ENCODE data around the gene RMP24.
"Not testable (repeated sequence)": the region's sequence is repeated elsewhere in the genome, so short reads cannot be mapped to it uniquely, and the experiment has no call there.

The RMP24 gene

DNA sequence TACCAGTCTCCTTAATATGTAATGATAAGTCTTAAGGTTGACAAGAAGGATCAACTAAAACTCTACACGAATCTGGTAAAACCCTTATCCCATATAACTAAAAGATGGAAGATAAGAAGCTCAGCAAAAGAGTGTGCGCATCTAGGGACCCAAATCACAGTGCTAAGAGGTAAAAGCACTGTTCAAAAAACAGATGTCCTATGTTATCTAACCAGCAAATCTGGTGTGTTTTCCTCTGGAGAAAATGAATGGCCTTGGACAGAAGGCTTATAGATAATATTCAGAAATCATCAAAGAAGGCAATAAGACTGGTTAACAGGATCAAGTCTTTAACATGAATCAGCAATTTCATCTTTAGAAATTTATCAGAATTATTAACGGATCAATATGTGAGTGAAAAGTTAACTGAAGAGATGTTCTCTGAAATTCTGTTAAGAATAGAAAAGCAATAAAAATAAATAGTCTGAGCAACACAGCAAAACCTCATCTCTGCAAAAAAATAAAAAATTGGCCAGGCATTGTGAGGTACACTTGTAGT lies 47.8 kb downstream of the RMP24 start:
- no peak for DNase-seq (ENCODE audit: low read depth)
- no peak overlapping the region for H3K4me3 ChIP-seq (ENCODE audit: low read depth, low read length)

DNA sequence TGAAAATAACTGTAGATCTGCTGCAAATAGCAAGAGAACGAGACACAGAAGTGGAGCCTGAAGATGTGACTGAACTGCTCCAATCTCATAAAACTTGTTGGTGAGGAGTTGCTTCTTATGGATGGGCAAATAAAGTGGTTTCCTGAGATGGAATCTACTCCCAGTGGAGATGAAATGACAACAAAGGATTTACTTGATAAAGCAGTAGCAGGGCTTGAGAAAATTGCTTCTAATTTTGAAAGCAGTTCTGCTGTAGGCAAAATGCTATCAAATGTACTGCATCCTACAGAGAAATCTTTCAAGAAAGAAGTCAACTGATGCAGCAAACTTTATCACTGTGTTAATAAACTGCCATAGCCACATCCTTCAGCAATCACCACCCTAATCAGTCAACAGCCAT lies 50.9 kb downstream of the RMP24 start:
- no peak for DNase-seq (ENCODE audit: low read depth)
- H3K4me3 ChIP-seq (ENCODE audit: low read depth, low read length), result no peak overlapping the region

DNA sequence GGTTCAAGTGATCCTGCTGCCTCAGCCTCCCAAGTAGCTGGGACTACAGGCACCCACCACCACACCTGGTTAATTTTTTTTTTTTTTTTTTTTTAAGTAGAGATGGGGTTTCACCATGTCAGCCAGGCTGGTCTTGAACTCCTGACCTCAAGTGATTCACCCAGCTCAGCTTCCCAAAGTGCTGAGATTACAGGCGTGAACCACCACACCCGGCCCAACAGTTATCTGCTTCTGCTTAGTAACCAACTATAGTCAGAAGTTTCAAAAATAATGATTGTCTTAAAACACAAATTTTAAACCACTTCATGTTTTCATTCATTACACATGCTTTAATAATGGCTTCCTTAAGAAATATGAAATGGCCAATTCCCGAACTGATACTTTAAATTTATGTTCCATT lies 51.8 kb downstream of the RMP24 start:
- not testable (repeated sequence) for H3K4me3 ChIP-seq (ENCODE audit: low read depth, low read length); DNase-seq (ENCODE audit: low read depth)

DNA sequence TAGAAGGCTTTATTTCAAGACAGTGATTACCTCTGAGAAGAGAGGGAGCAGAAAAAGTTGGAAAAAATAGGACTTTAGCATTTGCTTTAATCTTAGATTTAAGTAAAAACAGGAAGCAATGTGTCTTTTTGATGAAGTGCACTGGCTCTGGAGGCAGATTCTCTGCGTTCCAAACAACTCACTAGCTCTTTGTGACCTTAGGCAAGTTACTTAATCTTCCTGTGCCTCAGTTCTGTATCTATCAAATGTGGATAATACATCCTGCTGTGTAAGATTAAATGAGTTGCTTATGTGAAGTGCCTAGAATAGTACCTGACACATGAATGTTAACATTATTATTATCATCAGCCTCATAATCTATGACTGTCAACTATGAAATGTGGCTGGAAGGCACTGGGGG lies 52.5 kb downstream of the RMP24 start:
- DNase-seq (ENCODE audit: low read depth), result no peak

DNA sequence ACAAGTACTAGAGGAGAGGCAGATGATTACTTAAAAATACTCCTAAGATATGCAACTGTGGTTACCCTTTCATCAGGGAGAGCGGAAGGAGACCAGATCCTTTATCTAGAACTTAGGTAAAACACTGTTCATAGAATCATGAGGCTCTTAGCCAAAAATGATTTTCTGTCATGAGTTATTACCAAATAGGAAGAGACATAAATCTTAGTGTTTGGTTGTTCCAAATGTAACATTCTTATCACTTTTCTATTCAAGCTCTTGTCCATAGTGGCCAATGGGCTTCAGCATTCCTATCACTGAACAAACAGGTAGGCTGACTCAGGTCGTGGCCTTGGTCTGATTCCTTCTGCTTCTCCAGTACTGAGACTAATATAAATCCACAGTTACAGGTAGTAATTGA lies 56.4 kb downstream of the RMP24 start:
- no peak for DNase-seq (ENCODE audit: low read depth)
- H3K4me3 ChIP-seq (ENCODE audit: low read depth, low read length), result no peak overlapping the region

More for the DNA sequence above, 52.5 kb downstream of the RMP24 start:
- no peak overlapping the region for H3K4me3 ChIP-seq (ENCODE audit: low read depth, low read length)
